GM21381 (cell line): ENCODE results near the gene SGK2.
"Not testable (repeated sequence)": the region's sequence is repeated elsewhere in the genome, so short reads cannot be mapped to it uniquely, and the experiment has no call there.

ENCODE experiments used
- ATAC-seq: cut with Tn5 transposase; IDR thresholded peaks from one replicate; pipeline ENCODE4 v1.9.1; 2021; ENCODE audit warnings: mild to moderate bottlenecking, moderate library complexity; ENCODE audit not compliant: unreplicated experiment

The SGK2 gene

GRCh38 chr20:43590392-43591303, 31.8 kb downstream of the SGK2 start, which contains the start of gene IFT52:
Gene IFT52, plus strand, starts transcription at chr20:43590937. Its CDS starts 3,762 bp downstream, at chr20:43594699.
- ATAC-seq: peak; percentile 99

- ATAC-seq: not testable (repeated sequence)
These were observed 43.1 kb downstream of the SGK2 start for GRCh38 chr20:43601960-43602359.

- ATAC-seq: no peak
These were observed 44.3 kb downstream of the SGK2 start for GRCh38 chr20:43603124-43603523.

DNA sequence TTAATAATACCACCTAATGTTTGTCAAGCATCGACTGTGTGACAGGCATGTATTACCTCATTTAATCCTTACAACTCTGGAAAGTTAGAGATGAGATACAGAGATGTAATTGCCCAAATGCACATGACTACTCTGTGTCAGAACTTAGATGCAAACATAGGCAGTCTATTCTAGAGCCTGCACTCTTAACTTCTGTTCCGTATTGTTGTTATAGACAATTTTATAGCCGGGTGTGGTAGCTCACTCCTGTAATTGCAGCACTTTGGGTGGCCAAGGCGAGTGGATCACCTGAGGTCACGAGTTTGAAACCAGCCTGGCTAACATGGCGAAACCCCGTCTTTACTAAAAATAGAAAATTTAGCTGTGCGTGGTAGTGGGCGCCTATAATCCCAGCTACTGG, 46.9 kb downstream of the SGK2 start:
- ATAC-seq: no peak

DNA sequence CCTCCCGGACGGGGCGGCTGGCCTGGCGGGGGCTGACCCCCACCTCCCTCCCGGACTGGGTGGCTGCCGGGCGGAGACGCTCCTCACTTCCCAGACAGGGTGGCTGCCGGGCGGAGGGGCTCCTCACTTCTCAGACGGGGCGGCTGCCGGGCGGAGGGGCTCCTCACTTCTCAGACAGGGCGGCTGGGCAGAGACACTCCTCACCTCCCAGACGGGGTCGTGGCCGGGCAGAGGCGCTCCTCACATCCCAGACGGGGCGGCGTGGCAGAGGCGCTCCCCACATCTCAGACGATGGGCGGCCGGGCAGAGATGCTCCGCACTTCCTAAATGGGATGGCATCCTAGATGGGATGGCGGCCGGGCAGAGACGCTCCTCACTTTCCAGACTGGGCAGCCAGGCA, 48.5 kb downstream of the SGK2 start:
- not testable (repeated sequence) for ATAC-seq

GRCh38 chr20:43631598-43631997, 72.8 kb downstream of the SGK2 start:
- ATAC-seq: no peak
